PC-3 (cell line): ENCODE results near the gene PES1. TPM values are rescaled to one million over a fixed set of nuclear protein-coding genes. Genes with fewer than 3 reads are reported as not detected.

ENCODE experiments used
- ATAC-seq: fragments of 200-7000 bp; cut with Tn5 transposase; 2 replicates; pipeline ENCODE4 v1.9.1; 2020; ENCODE audit warnings: mild to moderate bottlenecking, moderate library complexity
- BruUV-seq: library from RNA; stranded (reverse); fragments of 400-500 nt; replicated peaks from 2 replicates; lab custom pipeline; 2021; lab: Mats Ljungman, UMichigan
- CTCF ChIA-PET: fragments of 300-600 bp; sonication (Branson Sonifier 250); formaldehyde crosslinking; loops from one replicate; lab custom pipeline; 2022; ENCODE audit warnings: antibody characterized with exemption; lab: Charles Lee
- POLR2A ChIA-PET: fragments of 300-600 bp; sonication (Branson Sonifier 250); formaldehyde crosslinking; loops from one replicate; lab custom pipeline; 2022; ENCODE audit warnings: antibody characterized with exemption; ENCODE audit not compliant: unreplicated experiment; lab: Charles Lee
- DNase-seq: peaks from one replicate; pipeline ENCODE4 v3.0.0-alpha.2; 2015
- H2AFZ ChIP-seq: fragments of 300-600 bp; sonication (generic); 2 replicates; pipeline ENCODE4 v1.6.0; 2016; ENCODE audit warnings: antibody characterized with exemption, low read length
- H3F3A ChIP-seq: fragments of 300-600 bp; sonication (generic); one replicate; pipeline ENCODE4 v1.6.0; 2017; ENCODE audit warnings: antibody characterized with exemption, low read length, control low read depth, mild to moderate bottlenecking; ENCODE audit not compliant: unreplicated experiment
- H3K27ac ChIP-seq: fragments of 300-600 bp; sonication (generic); 2 replicates; pipeline ENCODE4 v1.5.1; 2016; ENCODE audit warnings: mild to moderate bottlenecking, low read length
- H3K27me3 ChIP-seq: fragments of 300-600 bp; sonication (generic); 2 replicates; pipeline ENCODE4 v1.6.1; 2016; ENCODE audit warnings: low read length, mixed read lengths
- H3K36me3 ChIP-seq: fragments of 300-600 bp; sonication (generic); 2 replicates; pipeline ENCODE4 v1.6.1; 2016; ENCODE audit warnings: low read depth, mixed run types, low read length, mixed read lengths
- H3K4me1 ChIP-seq: fragments of 300-600 bp; sonication (generic); 2 replicates; pipeline ENCODE4 v1.5.1; 2016; ENCODE audit warnings: low read length; ENCODE audit not compliant: insufficient read depth
- H3K4me2 ChIP-seq: fragments of 300-600 bp; sonication (generic); 2 replicates; pipeline ENCODE4 v1.6.0; 2016; ENCODE audit warnings: low read length
- H3K4me3 ChIP-seq: fragments of 300-600 bp; sonication (generic); 2 replicates; pipeline ENCODE4 v1.5.1; 2016; ENCODE audit warnings: mild to moderate bottlenecking, low read length, mixed read lengths
- H3K79me2 ChIP-seq: fragments of 300-600 bp; sonication (generic); 2 replicates; pipeline ENCODE4 v1.6.1; 2017; ENCODE audit warnings: low read length, mixed read lengths
- H3K9ac ChIP-seq: fragments of 300-600 bp; sonication (generic); 2 replicates; pipeline ENCODE4 v1.6.0; 2016; ENCODE audit warnings: mild to moderate bottlenecking, low read length
- H3K9me2 ChIP-seq: fragments of 300-600 bp; sonication (generic); replicated peaks from 2 replicates; pipeline ENCODE4 v1.6.1; 2016; ENCODE audit warnings: mixed run types, low read length, mixed read lengths
- H3K9me3 ChIP-seq: fragments of 300-600 bp; sonication (generic); 2 replicates; pipeline ENCODE4 v1.6.1; 2016; ENCODE audit warnings: low read length, mixed read lengths
- H4K20me1 ChIP-seq: fragments of 300-600 bp; sonication (generic); 2 replicates; pipeline ENCODE4 v1.6.1; 2016; ENCODE audit warnings: low read length, mixed read lengths
- CTCF ChIP-seq: fragments of 300-600 bp; sonication (generic); conservative IDR thresholded peaks from 2 replicates; pipeline ENCODE4 v1.5.1; 2017; ENCODE audit warnings: antibody characterized with exemption, low read depth, mild to moderate bottlenecking, low read length
- EZH2 ChIP-seq: fragments of 300-600 bp; sonication (generic); IDR thresholded peaks from one replicate; pipeline ENCODE4 v1.6.1; 2017; ENCODE audit warnings: antibody characterized with exemption, mild to moderate bottlenecking, low read length; ENCODE audit not compliant: unreplicated experiment
- EZH2phosphoT487 ChIP-seq: fragments of 300-600 bp; sonication (generic); IDR thresholded peaks from 2 replicates; pipeline ENCODE4 v1.6.1; 2018; ENCODE audit warnings: mild to moderate bottlenecking, antibody characterized with exemption, low read length, borderline replicate concordance
- intact Hi-C: fragments of 100-400 bp; cut with micrococcal nuclease; formaldehyde crosslinking; loops from 2 replicates; pipeline ENCODE4 v1.9.0; 2023
- total RNA-seq: library from RNA; depleted of rRNA; stranded (reverse); fragments of >200 nt; gene quantifications from 2 replicates; pipeline ENCODE4 v1.2.3, GENCODE V29; 2014

The PES1 gene
- total RNA-seq, 1 experiment from 2014 or later = 105 TPM

DNA sequence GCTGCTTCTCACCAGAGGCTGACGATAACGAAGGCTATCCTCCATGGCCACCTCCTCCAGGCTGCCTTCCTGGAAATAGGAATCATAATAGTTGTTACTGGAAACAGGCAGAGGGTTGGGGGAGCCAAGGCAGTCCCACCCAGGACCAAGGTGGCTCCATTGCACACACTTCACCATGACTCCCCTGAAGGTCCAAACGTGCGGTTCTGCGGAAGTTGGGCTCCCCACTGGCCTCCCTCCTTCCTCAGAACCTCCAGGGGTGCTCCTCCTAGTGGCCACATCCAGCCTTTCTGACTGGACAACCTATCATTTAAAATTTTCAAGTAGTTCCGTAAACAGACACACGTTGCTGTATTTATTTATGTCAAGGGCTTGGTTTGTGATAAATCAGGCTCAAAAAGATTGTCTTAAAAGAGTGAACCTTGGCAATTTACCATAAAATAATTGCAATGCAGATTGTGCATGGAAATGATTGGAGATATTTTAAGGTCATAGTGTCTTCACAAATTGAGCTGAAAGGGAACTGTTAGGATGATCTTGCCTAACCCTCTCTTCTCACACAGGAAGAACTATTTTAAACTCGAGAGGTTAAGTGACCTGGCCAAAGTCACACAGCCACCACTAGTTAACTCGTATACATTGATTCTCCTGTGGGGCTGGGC, 13.9 kb upstream of the PES1 start:
- no TSS peak for BruUV-seq
- no peak overlapping the region for H3K9ac ChIP-seq
- peak; percentile 77 for TF ChIP-seq CTCF
- TF ChIP-seq EZH2 = no peak
- no peak for TF ChIP-seq EZH2phosphoT487
- H3K9me3 ChIP-seq = no peaks in the 10 kb centered on the region
- no peaks in the 10 kb centered on the region for H3K9me2 ChIP-seq
- H3K27me3 ChIP-seq = no peaks in the 10 kb centered on the region
- H3F3A ChIP-seq = no peaks in the 10 kb centered on the region
- intact Hi-C loops = loop anchor here (10.0 kb wide), 1 partner anchor 161 kb away; no protein-coding TSS in a partner anchor
- H3K4me3 ChIP-seq = peak overlapping the region; percentile 23; the same call in 1 of the 2 replicates
- ChIA-PET POLR2A (no interaction called here), CTCF (no interaction called here)
- ATAC-seq = peak; percentile 14; the same call in 1 of the 2 replicates
- peak overlapping the region; percentile 74 for H2AFZ ChIP-seq
- no peaks in the 10 kb centered on the region for H3K79me2 ChIP-seq
- no peaks in the 10 kb centered on the region for H4K20me1 ChIP-seq
- H3K4me2 ChIP-seq = peak overlapping the region; percentile 48
- no peaks in the 10 kb centered on the region for H3K36me3 ChIP-seq
- H3K27ac ChIP-seq = no peak overlapping the region
- H3K4me1 ChIP-seq = peaks cover 34% of the 10 kb centered on the region
- DNase-seq = peak; percentile 58

DNA sequence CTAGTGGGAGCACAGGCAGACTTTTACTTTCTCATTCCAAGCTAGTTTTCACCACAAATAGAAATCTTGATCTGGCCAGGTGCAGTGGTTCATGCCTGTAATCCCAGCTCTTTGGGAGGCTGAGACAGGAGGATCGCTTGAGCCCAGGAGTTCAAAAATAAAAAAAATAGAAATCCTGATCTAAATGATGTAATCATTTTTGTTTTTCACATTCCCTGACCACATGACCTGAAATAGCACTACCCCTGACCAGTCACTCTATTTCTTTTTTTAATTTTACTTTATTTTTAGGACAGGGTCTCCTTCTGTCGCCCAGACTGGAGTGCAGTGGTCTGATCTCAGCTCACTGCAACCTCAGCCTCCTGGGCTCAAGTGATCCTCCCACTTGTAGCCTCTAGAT, 13.0 kb upstream of the PES1 start:
- Histone ChIP-seq H3K36me3 (no peaks in the 10 kb centered on the region), H3K27me3 (no peaks in the 10 kb centered on the region), H3K4me3 (no peak overlapping the region), H3K9ac (no peak overlapping the region), H3K9me3 (no peaks in the 10 kb centered on the region), H3K79me2 (no peaks in the 10 kb centered on the region), H3K4me1 (peaks cover 32% of the 10 kb centered on the region), H3F3A (no peaks in the 10 kb centered on the region), H3K9me2 (no peaks in the 10 kb centered on the region), H3K4me2 (no peak overlapping the region), H4K20me1 (no peaks in the 10 kb centered on the region), H3K27ac (no peak overlapping the region), H2AFZ (no peak overlapping the region)
- ATAC-seq (no peak), DNase-seq (no peak)
- intact Hi-C loops = loop anchor here (10.0 kb wide), 1 partner anchor 160 kb away; no protein-coding TSS in a partner anchor
- ChIA-PET CTCF (no interaction called here), POLR2A (no interaction called here)
- BruUV-seq = no TSS peak
- TF ChIP-seq CTCF = no peak
- no peak for TF ChIP-seq EZH2phosphoT487
- no peak for TF ChIP-seq EZH2

GRCh38 chr22:30603801-30604200, 12.1 kb upstream of the PES1 start:
- Histone ChIP-seq H3K9me2 (no peaks in the 10 kb centered on the region), H4K20me1 (no peaks in the 10 kb centered on the region), H3K9ac (no peak overlapping the region), H3K9me3 (no peaks in the 10 kb centered on the region), H3K4me2 (no peak overlapping the region), H3K27me3 (no peaks in the 10 kb centered on the region), H2AFZ (no peak overlapping the region), H3K4me1 (peaks cover 24% of the 10 kb centered on the region), H3K27ac (no peak overlapping the region), H3K79me2 (no peaks in the 10 kb centered on the region), H3K4me3 (no peak overlapping the region), H3K36me3 (no peaks in the 10 kb centered on the region), H3F3A (no peaks in the 10 kb centered on the region)
- intact Hi-C loops = loop anchor here (10.0 kb wide), 1 partner anchor 159 kb away; no protein-coding TSS in a partner anchor
- ChIA-PET POLR2A (no interaction called here), CTCF (no interaction called here)
- no TSS peak for BruUV-seq
- ATAC-seq (no peak), DNase-seq (no peak)
- TF ChIP-seq CTCF (no peak), EZH2 (no peak), EZH2phosphoT487 (no peak)
